HG02870 (cell line): Measurements from ENCODE around the gene ADH1B.
"Not testable (repeated sequence)": the region's sequence is repeated elsewhere in the genome, so short reads cannot be mapped to it uniquely, and the experiment has no call there.

Experiments used
- ATAC-seq: cut with Tn5 transposase; IDR thresholded peaks from one replicate; pipeline ENCODE4 v1.9.1; 2021; ENCODE audit warnings: mild to moderate bottlenecking, moderate library complexity; ENCODE audit not compliant: unreplicated experiment

The ADH1B gene

DNA sequence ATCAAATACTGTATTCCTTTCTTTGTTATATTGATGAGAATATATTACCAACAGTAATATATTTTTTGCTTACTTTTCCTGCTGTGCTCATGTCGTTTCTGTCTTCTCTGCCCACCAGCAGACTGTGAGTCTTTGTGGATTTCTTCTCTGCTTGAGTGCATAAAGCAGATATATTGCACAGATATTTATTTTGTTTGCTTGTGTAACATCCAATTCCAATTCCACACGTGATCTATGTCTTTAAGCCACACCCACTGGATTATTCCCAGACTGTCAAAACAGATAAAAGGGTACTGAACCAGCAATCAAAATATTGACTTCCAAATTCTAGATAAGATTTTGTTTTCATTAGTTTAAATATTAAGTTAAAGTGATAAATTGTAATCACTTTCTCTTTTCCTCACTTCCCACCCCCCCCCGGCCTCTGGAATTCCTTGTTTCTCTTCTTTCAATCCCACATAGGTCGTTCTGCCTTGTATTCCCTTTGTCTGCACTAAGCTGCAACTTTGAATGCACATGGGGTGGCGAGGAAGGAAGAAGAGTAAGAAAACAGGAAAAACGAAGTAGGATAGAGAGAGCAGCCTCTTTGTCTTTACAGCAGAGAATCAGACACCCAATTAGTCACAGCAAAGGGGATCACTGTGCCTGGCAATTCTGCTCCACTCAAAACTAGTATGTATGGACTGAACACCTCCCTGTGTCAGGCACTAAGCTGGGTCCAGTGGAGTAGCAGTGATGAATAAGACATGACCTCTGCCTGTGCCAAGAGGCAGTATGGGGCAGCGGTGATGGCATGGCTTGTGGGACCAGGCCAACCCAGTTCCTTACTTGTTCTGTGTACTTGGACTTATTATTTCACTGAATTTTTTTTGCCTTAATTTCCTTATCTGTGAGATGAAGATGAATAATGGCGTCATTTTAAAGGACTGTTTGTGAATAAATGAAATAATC, at the start of gene ADH1B:
ADH1B (minus strand) TSS at position 161 of the 951 bp plus-strand sequence; CDS start at position 91, 70 bp downstream.
- no peak for ATAC-seq

DNA sequence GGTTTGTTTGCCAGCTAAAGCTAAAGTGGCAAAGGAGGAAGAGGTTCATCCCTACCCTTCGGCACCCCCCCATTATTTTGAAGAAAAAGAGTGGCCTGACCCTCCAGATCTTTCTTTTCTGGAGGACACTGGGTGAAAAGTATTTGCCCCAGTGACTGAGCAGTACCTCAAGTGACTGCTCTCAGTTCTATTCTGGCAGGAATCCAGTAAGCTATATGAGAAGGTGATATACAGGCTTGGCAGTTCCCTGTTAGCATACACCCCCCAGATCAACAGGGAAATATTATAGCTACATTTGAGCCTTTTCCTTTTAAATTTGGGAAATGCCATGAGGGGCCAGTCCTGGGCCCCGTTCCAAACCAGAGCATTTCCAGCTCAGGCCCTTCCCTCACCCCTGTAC, 46.6 kb upstream of the ADH1B start:
- not testable (repeated sequence) for ATAC-seq

DNA sequence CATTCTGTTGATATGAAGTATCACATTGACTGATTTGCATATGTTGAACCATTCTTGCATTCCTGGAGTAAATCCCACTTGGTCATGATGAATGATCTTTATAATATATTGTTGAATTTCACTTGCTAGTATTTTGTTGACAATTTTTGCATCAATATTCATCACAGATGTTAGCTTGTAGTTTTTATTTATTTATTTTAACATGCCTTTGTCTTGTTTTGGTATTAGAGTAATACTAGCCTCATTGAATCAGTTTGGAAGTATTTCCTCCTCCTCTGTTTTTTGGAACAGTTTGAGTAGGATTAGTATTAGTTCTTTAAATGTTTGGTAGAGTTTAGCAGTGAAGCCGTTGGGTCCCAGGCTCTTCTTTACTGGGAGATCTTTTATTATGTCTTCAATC, 45.3 kb upstream of the ADH1B start:
- ATAC-seq: no peak

DNA sequence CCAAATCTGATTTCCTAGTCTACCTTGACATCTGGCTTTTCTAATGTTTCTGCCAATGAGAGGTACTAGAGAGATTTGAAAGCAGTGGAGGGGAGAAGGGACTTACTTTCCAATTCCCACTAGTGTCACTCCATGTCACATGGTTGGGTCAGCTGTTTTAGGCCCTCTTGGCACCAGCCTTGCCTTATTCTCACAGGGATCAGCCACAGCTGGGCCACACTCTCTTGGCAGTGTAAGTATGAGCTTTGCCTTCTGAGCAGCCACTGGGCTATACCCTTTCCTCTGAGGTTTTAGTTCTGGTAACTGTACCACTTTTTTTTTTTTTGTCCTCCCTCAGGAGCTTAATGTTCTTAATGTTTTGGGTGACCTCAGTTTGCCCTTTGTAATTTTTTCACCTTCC, 41.6 kb upstream of the ADH1B start:
- ATAC-seq: no peak

DNA sequence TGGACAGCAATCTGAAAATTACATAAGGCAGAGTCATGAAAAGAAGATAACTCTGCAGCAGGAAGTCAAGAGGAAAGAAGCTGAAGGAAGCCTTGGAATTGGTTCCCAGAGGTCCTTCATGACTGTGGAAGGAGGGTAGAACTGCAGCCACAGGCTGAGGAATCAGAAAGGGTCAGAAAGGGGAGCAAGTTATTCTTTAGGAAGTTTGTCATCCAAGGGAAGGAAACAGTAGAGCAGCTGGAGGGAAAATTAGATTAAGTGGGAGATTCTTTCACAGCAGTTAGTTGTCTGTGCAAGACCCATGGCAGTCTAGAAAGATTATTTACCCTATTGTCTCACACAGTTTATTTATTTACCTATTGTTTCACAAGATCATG, 40.7 kb upstream of the ADH1B start:
- no peak for ATAC-seq

DNA sequence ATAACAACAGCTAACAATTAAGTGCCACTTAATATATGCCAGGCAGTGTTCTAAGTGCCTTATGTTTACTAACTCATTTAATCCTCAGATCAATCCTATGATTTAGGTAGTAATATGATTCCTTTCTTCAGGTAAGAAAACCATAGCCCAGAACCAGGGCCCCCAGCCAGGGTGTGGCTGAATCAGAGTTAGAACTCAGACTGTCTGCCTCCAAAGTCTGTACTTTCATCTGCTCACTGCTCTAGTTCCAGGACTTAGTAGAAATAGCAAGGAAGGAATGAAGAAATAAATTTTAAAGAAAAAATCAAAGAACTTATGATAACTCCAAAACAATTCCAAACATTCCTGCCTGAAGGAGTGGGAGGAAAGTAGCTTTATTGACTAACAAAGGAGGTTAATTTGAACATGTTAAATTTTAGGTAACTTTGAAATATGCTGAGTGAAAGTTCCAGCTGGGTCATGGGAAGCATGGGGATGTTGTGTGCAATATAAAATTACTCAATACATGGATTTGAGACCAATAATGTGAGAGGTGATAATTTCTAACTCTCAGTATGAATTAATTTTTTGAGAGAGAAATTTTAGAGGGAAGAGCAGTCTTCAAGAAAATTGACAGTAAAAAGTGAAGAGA, 40.2 kb upstream of the ADH1B start:
- no peak for ATAC-seq

DNA sequence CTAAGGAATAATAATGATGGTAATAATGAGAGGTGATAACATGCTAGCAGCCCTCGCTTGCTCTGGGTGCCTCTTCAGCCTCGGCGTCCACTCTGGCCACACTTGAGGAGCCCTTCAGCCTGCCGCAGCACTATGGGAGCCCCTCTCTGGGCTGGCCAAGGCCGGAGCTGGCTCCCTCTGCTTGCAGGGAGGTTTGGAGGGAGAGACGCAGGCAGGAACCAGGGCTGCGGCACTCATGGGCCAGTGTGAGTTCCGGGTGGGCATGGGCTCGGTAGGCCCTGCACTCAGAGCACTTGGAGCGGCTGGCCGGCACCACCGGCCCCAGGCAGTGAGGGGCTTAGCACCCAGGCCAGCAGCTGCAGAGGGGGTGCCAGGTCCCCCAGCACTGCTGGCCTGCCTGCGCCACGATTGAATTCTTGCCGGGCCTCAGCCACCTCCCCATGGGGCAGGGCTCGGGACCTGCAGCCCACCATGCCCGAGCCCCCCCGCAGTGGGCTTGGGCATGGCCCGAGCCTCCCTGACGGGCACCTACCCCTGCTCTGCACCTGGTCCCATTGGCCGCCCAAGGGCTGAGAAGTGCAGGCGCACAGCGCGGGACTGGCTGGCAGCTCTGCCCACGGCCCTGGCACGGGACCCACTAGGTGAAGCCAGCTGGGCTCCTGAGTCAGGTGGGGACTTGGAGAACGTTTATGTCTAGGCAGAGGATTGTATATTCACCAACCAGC, 38.4 kb upstream of the ADH1B start:
- ATAC-seq: no peak

DNA sequence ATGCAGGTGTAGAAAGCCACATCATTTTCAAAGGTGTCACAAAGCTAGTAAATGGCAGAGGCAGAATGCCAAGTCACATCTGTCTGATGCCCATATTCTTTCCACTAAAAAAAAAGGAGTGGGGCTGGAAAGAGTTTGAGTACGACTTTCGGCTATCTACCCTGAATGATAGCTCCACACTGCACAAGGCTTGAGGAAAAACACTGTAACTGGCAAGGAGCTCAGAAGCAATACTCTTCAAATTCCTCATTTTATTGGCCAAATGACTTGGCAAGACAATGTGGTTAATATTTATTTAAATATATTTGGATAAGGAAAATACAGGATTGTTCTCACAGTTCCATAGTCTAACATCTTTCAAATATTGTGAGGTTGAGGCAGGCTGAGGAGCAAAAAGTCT, 36.7 kb upstream of the ADH1B start:
- ATAC-seq: no peak

DNA sequence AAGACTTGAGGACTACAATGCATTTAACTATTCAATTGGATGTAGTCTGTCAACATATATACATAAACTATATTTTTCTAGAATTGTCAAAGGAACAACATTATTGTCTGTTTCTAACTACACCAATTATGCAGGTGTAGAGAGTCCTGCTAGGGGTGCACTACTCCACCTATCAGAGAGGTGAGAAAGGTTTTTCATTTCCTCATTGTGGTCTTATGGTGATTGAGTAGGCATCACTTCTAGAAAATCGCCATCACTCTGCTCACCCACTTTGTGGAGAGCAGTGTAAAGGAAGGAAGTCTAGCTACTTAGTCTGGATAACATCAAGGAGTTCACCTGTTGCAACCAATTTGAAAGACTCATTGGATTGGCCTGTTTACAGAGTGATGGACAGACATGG, 35.8 kb upstream of the ADH1B start:
- ATAC-seq: no peak

DNA sequence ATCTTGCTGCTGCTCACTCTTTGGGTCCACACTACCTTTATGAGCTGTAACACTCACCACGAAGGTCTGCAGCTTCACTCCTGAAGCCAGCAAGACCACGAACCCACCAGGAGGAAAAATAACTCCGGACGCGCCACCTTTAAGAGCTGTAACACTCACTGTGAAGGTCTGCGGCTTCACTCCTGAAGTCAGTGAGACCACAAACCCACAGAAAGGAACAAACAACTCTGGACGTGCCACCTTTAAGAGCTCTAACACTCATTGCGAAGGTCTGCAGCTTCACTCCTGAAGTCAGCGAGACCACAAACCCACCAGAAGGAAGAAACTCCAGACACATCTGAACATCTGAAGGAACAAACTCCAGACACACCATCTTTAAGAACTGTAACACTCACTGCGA, 34.9 kb upstream of the ADH1B start:
- ATAC-seq: not testable (repeated sequence)

DNA sequence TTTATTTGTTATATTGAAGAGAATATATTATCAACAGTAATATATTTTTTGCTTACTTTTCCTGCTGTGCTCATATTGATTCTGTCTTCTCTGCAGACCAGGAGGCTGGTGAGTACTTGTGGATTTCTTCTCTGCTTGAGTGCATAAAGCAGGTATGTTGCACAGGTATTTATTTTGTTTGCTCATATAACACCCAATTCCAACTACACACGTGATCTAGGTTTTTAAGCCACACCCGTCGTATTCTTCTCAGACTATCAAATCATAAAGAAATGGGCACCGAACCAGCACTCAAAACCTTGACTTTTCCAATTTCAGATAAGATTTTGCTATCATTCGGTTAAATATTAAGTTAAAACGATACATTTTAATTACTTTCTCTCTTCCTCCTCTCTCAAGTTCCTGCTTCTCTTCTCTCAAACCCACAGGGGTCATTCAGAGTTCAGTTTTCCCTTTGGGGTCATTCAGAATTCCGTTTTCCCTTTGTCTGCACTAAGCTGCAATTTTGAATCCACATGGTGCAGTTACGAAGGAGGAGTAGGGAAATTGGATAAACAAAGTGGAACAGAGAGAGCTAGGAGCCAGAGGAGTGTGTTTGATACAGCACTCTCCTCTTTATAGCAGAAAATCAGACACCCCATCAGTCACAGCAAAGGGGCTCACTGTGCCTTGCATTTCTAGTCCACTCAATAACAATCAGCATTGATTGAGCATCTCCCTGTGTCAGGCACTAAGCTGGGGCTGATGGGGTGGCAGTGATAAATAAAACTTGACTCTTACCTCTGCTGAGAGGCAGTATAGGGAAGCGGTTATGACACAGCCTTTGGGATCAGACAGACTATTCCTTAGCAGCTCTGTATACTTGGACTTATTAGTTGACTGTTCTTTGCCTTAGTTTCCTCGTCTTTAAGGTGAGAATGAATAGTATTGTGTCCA, 31.7 kb upstream of the ADH1B start, which contains the start of gene ADH1C:
ADH1C (minus strand) TSS at position 145 of the 936 bp plus-strand sequence; CDS start at position 74, 71 bp downstream.
- ATAC-seq: no peak

DNA sequence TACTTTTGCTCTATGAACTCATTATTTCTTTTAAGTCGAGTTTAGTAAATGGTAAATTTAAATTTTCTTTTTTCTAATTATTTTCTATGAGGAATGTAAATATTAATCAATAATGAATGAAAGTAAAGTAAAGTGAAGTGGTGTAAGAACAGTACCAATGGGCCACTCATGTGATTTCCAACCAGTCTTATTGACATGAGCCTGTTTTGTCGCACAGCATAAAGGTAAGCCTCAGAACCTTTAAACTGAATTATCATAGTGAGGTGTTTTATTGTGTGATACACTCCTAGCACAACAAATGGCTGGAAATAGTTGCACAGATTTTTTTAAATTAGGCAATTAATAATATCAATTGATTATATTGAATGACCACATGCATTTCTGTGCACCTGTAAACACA, 30.3 kb upstream of the ADH1B start:
- ATAC-seq: no peak

DNA sequence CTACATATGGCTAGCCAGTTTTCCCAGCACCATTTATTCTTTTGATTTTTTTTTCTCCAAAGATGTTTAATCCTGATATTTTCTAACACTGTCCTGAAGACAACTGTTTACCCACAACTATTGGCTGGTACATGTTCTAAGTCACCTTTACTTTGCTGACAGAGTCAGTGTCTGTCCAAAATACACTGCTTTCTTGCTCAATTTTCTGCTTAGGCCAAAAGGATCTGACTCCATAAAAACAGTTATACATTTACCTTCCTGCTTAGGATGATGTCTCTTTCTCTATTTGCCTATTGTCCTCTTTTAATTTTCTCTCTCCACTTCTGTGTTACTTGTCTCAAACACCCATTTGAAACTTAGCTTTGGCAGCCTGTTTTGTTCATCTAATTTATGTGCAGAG, 28.1 kb upstream of the ADH1B start:
- ATAC-seq: no peak

DNA sequence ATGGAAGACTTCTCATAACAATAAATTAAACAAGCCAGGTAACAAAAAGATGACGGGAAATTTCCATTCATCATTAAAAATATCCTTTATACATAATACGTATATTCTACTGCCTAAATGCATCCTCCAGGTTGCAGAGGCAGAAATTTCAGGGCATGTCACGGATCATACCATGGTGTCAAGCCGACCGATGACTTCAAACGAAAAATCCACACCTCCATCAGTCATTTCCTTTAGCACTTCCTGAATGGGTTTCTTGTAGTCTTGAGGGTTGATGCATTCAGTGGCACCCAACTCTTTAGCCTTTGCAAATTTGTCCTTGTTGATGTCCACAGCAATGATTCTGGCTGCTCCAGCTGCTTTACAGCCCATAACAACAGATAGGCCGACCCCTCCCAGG, 21.4 kb upstream of the ADH1B start:
- ATAC-seq: not testable (repeated sequence)

DNA sequence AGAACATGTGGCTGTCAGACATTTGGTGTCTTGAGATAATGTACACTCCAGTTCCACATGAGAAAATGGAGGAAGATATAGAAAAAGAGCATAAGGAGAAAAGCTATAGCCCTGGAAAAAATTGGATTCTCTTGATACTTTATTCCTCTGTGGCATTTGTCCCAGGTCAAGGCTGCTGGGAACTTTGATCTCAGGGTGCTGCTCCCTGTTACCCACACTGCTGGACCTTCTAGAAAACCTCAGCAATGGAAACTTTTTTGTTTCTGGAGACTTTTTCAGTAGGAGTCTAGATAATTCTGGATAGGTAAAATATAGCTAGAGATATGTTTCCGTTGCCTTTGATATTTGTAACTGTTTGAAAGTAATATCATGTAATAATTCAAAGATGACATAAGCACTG, 20.2 kb upstream of the ADH1B start:
- ATAC-seq: no peak

DNA sequence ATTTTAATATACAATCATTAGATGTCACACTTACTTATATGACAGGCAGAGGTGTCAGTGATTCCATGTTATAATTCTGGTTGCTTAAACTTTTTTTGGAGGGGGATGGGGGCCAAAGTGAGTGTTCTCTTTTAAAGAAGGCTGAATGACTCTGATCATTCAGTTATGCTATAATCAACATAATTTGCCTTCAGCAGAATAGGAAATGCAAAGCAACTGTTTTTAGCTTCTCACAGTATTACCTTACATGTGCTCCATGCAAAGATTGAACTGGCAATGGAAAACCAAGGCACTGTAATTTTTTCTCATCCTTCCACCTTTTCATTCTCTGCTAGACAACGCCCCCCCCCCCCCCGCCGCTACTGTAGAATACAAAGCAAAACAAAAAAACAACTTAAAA, 18.0 kb upstream of the ADH1B start:
- ATAC-seq: no peak

DNA sequence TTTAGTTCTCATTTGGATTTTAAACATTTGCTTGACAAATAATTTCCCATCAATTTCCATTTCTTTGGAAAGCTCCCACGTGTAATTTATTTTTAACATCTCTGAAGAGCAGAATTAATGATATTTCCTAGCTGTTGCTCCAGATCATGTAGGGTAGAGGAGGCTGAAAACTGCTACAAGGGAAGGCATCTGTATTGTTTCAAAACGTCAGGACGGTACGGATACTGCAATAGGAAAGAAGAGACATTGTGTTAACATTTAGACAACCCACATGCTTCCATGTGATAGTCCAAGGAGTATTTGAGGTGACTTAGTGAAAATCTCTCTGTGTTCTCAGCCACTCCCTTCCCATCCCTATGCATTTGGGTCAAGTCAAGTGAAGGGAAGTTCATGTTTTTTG, 15.4 kb upstream of the ADH1B start:
- no peak for ATAC-seq

DNA sequence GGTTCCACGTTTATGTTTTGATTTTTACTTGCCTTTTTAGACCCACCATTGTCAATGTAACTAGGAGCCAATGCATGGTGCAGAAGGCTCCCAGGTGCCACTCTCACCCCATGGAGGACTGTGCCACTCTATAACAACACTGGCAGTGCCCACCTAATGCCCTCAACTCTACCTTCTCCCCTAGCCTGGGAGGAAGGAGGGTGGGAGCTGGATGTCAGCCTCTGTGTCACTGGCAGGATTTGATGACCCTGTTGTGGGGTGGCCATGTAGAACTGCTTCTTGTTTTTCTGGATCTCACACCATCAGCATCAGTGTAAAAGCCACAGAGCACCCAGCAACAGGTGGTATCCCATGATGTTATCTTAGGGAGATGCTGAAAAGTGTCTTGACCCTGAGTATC, 13.7 kb upstream of the ADH1B start:
- ATAC-seq: no peak

DNA sequence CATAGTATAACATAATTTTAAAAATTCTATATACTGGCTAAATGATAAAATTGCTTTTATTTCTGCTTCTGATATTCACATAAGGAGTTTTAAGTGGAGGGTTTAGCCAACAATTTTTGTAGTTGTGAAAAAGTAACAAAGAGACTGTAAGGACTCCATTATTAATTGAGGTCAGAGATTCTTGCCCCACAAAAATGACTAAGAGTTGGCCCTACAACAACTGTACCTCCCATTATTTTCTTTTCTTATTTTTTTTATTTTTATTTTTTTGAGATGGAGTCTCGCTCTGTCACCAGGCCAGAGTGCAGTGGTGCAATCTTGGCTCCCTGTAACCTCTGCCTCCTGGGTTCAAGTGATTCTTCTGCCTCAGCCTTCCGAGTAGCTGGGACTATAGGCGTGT, 9.4 kb upstream of the ADH1B start:
- no peak for ATAC-seq

DNA sequence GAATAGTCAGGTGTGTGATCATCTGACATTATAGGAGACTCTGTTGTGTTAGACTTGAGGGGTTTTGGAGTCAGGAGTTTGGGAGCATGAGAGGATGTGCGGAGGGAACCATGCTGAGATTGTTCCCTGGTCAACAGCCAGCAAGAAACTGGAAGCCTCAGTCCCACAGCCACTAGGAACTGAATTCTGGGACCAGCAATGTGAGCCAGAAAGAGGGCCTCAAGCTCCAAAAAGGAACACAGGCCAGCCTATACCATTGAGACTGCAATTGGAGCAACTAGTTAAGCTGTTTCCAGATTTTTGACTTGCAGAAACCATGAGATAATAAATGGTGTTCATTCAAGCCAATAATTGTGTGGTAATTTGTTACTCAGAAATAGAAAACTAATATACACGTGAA, 8.7 kb upstream of the ADH1B start:
- ATAC-seq: no peak

DNA sequence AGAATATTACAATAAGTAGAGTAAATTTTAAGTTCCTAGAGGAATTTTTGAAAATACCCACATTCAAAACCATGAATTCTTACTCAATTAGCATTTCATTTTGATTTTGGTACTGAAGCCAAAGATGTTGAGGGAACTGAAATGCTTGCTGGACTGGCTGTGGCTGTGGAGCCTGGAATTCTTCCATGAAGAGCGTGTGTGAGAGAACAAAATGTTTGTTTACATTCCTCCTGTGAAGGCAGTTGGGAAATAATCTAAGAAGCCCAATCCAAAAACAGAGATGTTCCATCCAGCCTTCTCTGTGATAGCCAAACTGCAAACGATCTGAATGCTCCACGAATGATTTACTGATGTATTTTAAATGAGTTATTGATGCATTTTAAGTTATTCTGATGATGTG, 3.8 kb upstream of the ADH1B start:
- no peak for ATAC-seq
